ENCODE measurements around the gene RFX4. TPM values are rescaled to one million over a fixed set of nuclear protein-coding genes. Genes with fewer than 3 reads are reported as not detected.

Gene RFX4
- total RNA-seq, 1 experiment from 2014 or later: not detected

DNA sequence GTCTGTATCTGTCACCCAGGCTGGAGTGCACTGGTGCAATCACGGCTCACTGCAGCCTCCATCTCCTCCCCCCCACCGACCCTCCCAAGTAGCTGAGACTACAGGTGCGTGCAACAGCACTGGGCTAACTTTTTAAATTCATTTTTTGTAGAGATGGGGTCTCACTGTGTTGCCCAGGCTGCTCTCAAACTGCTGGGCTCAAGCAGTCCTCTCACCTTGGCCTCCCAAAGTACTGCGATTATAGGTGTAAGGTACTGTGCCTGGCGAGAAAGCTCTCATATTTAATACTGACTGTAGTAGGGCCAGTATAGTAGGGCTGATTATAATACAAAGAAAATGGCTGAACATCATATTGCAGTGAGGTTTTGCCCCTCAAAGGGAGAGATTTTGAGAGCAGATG, 194.1 kb downstream of the RFX4 start:
- Histone ChIP-seq H3K36me3 (ENCODE audit: control insufficient read depth, insufficient read depth, low read length) (peaks cover 4% of the 10 kb centered on the region), H3K4me1 (ENCODE audit: control insufficient read depth, insufficient read depth, low read length) (peaks cover 16% of the 10 kb centered on the region), H3K27ac (ENCODE audit: low read length) (no peak overlapping the region), H3K4me3 (ENCODE audit: low read depth in 2 of 2, low read length in 2 of 2) (no peak overlapping the region), H3K9me3 (ENCODE audit: control insufficient read depth, insufficient read depth, low read depth, low read length) (no peaks in the 10 kb centered on the region), H3K27me3 (ENCODE audit: control insufficient read depth, insufficient read depth, low read length) (no peaks in the 10 kb centered on the region)
- DNase-seq (ENCODE audit: low read depth, low spot score) (no peak), ATAC-seq (no peak)
- BruUV-seq (replicated peaks): no TSS peak
- in situ Hi-C loops (cut with HindIII; ENCODE audit: low pct_unique_long_range_greater_than_20kb, low sequenced_read_pairs): no loop called here
- POLR2A ChIA-PET: no interaction called here
- intact Hi-C loops (cut with micrococcal nuclease; ENCODE audit: unreplicated experiment): no loop called here
- CTCF ChIA-PET: no interaction called here
- TF ChIP-seq TCF7L2 (IDR thresholded peaks at IDR 0.05; ENCODE audit: low read depth, low read length) (no peak), SIN3A (IDR thresholded peaks at IDR 0.05; ENCODE audit: borderline replicate concordance, insufficient read depth, low read depth, low read length) (no peak), POLR2AphosphoS5 (IDR thresholded peaks at IDR 0.05; ENCODE audit: low read depth, low read length) (no peak)
- TF ChIP-seq, protein P1, sequence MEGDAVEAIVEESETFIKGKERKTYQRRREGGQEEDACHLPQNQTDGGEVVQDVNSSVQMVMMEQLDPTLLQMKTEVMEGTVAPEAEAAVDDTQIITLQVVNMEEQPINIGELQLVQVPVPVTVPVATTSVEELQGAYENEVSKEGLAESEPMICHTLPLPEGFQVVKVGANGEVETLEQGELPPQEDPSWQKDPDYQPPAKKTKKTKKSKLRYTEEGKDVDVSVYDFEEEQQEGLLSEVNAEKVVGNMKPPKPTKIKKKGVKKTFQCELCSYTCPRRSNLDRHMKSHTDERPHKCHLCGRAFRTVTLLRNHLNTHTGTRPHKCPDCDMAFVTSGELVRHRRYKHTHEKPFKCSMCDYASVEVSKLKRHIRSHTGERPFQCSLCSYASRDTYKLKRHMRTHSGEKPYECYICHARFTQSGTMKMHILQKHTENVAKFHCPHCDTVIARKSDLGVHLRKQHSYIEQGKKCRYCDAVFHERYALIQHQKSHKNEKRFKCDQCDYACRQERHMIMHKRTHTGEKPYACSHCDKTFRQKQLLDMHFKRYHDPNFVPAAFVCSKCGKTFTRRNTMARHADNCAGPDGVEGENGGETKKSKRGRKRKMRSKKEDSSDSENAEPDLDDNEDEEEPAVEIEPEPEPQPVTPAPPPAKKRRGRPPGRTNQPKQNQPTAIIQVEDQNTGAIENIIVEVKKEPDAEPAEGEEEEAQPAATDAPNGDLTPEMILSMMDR (IDR thresholded peaks at IDR 0.05): no peak
- TF ChIP-seq, protein P2, sequence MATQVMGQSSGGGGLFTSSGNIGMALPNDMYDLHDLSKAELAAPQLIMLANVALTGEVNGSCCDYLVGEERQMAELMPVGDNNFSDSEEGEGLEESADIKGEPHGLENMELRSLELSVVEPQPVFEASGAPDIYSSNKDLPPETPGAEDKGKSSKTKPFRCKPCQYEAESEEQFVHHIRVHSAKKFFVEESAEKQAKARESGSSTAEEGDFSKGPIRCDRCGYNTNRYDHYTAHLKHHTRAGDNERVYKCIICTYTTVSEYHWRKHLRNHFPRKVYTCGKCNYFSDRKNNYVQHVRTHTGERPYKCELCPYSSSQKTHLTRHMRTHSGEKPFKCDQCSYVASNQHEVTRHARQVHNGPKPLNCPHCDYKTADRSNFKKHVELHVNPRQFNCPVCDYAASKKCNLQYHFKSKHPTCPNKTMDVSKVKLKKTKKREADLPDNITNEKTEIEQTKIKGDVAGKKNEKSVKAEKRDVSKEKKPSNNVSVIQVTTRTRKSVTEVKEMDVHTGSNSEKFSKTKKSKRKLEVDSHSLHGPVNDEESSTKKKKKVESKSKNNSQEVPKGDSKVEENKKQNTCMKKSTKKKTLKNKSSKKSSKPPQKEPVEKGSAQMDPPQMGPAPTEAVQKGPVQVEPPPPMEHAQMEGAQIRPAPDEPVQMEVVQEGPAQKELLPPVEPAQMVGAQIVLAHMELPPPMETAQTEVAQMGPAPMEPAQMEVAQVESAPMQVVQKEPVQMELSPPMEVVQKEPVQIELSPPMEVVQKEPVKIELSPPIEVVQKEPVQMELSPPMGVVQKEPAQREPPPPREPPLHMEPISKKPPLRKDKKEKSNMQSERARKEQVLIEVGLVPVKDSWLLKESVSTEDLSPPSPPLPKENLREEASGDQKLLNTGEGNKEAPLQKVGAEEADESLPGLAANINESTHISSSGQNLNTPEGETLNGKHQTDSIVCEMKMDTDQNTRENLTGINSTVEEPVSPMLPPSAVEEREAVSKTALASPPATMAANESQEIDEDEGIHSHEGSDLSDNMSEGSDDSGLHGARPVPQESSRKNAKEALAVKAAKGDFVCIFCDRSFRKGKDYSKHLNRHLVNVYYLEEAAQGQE (IDR thresholded peaks at IDR 0.05; ENCODE audit: insufficient read depth in 1 of 2, low read depth in 2 of 2, low read length in 1 of 2): no peak

DNA sequence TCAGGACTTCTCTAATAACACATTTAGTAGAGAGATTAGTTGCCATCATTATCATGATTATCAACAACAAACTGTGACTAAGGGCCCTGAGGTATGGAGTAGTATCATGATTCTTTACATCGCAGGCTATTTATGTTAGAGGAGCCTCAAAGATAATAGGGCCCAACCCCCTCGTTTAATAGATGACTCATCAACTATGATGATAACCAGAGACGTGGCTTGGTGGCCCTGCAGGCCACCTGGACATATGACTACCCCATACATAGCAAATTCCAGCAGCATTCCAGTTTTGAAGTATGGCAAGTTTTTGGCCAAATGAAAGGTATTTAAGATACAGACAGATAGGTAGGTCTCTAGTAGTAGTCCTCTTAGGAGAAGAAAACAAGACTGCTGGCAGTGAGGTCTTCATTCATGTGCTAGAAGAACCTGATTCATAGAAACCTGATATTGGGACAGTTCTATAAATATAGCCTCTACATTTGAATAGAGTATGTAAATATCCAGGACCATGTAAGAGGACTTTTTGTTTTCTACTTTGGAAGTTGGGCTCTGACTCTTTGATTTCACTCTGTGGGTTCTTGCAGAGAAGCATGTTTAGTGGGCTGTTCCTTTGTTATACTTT, 197.3 kb downstream of the RFX4 start:
- CTCF ChIA-PET: no interaction called here
- Histone ChIP-seq H3K27me3 (ENCODE audit: control insufficient read depth, insufficient read depth, low read length) (no peaks in the 10 kb centered on the region), H3K27ac (ENCODE audit: low read length) (no peak overlapping the region), H3K9me3 (ENCODE audit: control insufficient read depth, insufficient read depth, low read depth, low read length) (no peaks in the 10 kb centered on the region), H3K36me3 (ENCODE audit: control insufficient read depth, insufficient read depth, low read length) (peaks cover under 1% of the 10 kb centered on the region), H3K4me1 (ENCODE audit: control insufficient read depth, insufficient read depth, low read length) (peaks cover 9% of the 10 kb centered on the region), H3K4me3 (ENCODE audit: low read depth in 2 of 2, low read length in 2 of 2) (no peak overlapping the region)
- intact Hi-C loops (cut with micrococcal nuclease; ENCODE audit: unreplicated experiment) (no loop called here), in situ Hi-C loops (cut with HindIII; ENCODE audit: low pct_unique_long_range_greater_than_20kb, low sequenced_read_pairs) (no loop called here)
- POLR2A ChIA-PET: no interaction called here
- BruUV-seq (replicated peaks): no TSS peak
- DNase-seq (ENCODE audit: low read depth, low spot score) (no peak), ATAC-seq (no peak)
- TF ChIP-seq SIN3A (IDR thresholded peaks at IDR 0.05; ENCODE audit: borderline replicate concordance, insufficient read depth, low read depth, low read length) (no peak), TCF7L2 (IDR thresholded peaks at IDR 0.05; ENCODE audit: low read depth, low read length) (no peak), POLR2AphosphoS5 (IDR thresholded peaks at IDR 0.05; ENCODE audit: low read depth, low read length) (no peak)
- TF ChIP-seq, protein P1 (IDR thresholded peaks at IDR 0.05): no peak
- TF ChIP-seq, protein P2 (IDR thresholded peaks at IDR 0.05; ENCODE audit: insufficient read depth in 1 of 2, low read depth in 2 of 2, low read length in 1 of 2): no peak

Data from Panc1 (cell line).